Renal pelvis (tissue), 12 donors: ENCODE data around the gene C15orf61. TPM values are rescaled to one million over a fixed set of nuclear protein-coding genes. Genes with fewer than 3 reads are reported as not detected.

Experiments
- DNase-seq: peaks from one replicate; pipeline ENCODE4 v3.0.0-alpha.2; 2013
- long read RNA-seq, 16 experiments: transcript quantifications; one replicate each; lab custom pipeline, GENCODE V29; 2026
- polyA plus RNA-seq, 3 donors: library from polyadenylated mRNA; unstranded; fragments of 120-200 nt; gene quantifications; one replicate each; pipeline ENCODE4 v1.2.1, GENCODE V29; 2013; ENCODE audit not compliant: insufficient read length in 3 of 3

C15orf61 gene
- 1 to 10 TPM; 5.2 to 6.1 (median 6.1) TPM for polyA plus RNA-seq
- long read RNA-seq, donor 1, full-length matches to known transcripts = 19 of 19 reads
- long read RNA-seq, donor 1, partial matches to known transcripts = 0 of 19 reads
- long read RNA-seq, donor 1, other reads (novel, unspliced or antisense) = 0 of 19 reads
- long read RNA-seq, donor 2, full-length matches to known transcripts = 26 of 26 reads
- long read RNA-seq, donor 2, partial matches to known transcripts = 0 of 26 reads
- long read RNA-seq, donor 2, other reads (novel, unspliced or antisense) = 0 of 26 reads
- long read RNA-seq, donor 3, full-length matches to known transcripts = 14 of 14 reads
- long read RNA-seq, donor 3, partial matches to known transcripts = 0 of 14 reads
- long read RNA-seq, donor 3, other reads (novel, unspliced or antisense) = 0 of 14 reads
- long read RNA-seq, donor 4, full-length matches to known transcripts = 23 of 29 reads
- long read RNA-seq, donor 4, partial matches to known transcripts = 0 of 29 reads
- long read RNA-seq, donor 4, other reads (novel, unspliced or antisense) = 6 of 29 reads
- long read RNA-seq, donor 5, full-length matches to known transcripts = 11 of 11 reads
- long read RNA-seq, donor 5, partial matches to known transcripts = 0 of 11 reads
- long read RNA-seq, donor 5, other reads (novel, unspliced or antisense) = 0 of 11 reads
- long read RNA-seq, donor 6, full-length matches to known transcripts = 17 of 17 reads
- long read RNA-seq, donor 6, partial matches to known transcripts = 0 of 17 reads
- long read RNA-seq, donor 6, other reads (novel, unspliced or antisense) = 0 of 17 reads
- long read RNA-seq, donor 7, full-length matches to known transcripts = 28 of 28 reads
- long read RNA-seq, donor 7, partial matches to known transcripts = 0 of 28 reads
- long read RNA-seq, donor 7, other reads (novel, unspliced or antisense) = 0 of 28 reads
- long read RNA-seq, donor 8, full-length matches to known transcripts = 14 of 14 reads
- long read RNA-seq, donor 8, partial matches to known transcripts = 0 of 14 reads
- long read RNA-seq, donor 8, other reads (novel, unspliced or antisense) = 0 of 14 reads
- long read RNA-seq, donor 9, full-length matches to known transcripts = 21 of 21 reads
- long read RNA-seq, donor 9, partial matches to known transcripts = 0 of 21 reads
- long read RNA-seq, donor 9, other reads (novel, unspliced or antisense) = 0 of 21 reads
- long read RNA-seq, donor 10, full-length matches to known transcripts = 13 of 13 reads
- long read RNA-seq, donor 10, partial matches to known transcripts = 0 of 13 reads
- long read RNA-seq, donor 10, other reads (novel, unspliced or antisense) = 0 of 13 reads
- long read RNA-seq, donor 11, full-length matches to known transcripts = 16 of 16 reads
- long read RNA-seq, donor 11, partial matches to known transcripts = 0 of 16 reads
- long read RNA-seq, donor 11, other reads (novel, unspliced or antisense) = 0 of 16 reads
- long read RNA-seq, donor 12, full-length matches to known transcripts = 25 of 25 reads
- long read RNA-seq, donor 12, partial matches to known transcripts = 0 of 25 reads
- long read RNA-seq, donor 12, other reads (novel, unspliced or antisense) = 0 of 25 reads
- long read RNA-seq, donor 13, full-length matches to known transcripts = 11 of 11 reads
- long read RNA-seq, donor 13, partial matches to known transcripts = 0 of 11 reads
- long read RNA-seq, donor 13, other reads (novel, unspliced or antisense) = 0 of 11 reads
- long read RNA-seq, donor 14 = 0 reads
- long read RNA-seq, donor 15 = 0 reads
- long read RNA-seq, donor 16, full-length matches to known transcripts = 16 of 16 reads
- long read RNA-seq, donor 16, partial matches to known transcripts = 0 of 16 reads
- long read RNA-seq, donor 16, other reads (novel, unspliced or antisense) = 0 of 16 reads

- DNase-seq = peak; percentile 82
These were observed at the start of gene C15orf61 for GRCh38 chr15:67521029-67521782. TSS of gene C15orf61 (plus strand) at chr15:67521131. CDS start at chr15:67521249, 118 bp downstream.

GRCh38 chr15:67472957-67473356 is 48.0 kb upstream of the C15orf61 start:
- no peak for DNase-seq

- DNase-seq = no peak
These were observed 46.4 kb upstream of the C15orf61 start for GRCh38 chr15:67474405-67475110.

- DNase-seq = peak; percentile 20
These were observed 41.0 kb upstream of the C15orf61 start for GRCh38 chr15:67479781-67480505.

GRCh38 chr15:67480741-67481140 is 40.2 kb upstream of the C15orf61 start:
- no peak for DNase-seq

GRCh38 chr15:67481680-67482079 is 39.3 kb upstream of the C15orf61 start:
- DNase-seq = no peak

GRCh38 chr15:67495585-67495984 is 25.3 kb upstream of the C15orf61 start:
- DNase-seq = no peak

- no peak for DNase-seq
These were observed 19.6 kb upstream of the C15orf61 start for GRCh38 chr15:67501177-67501835.

GRCh38 chr15:67501836-67502461 is 19.0 kb upstream of the C15orf61 start:
- DNase-seq = no peak

GRCh38 chr15:67504056-67504455 is 16.9 kb upstream of the C15orf61 start:
- DNase-seq = no peak

GRCh38 chr15:67504796-67505195 is 16.1 kb upstream of the C15orf61 start:
- DNase-seq = no peak

GRCh38 chr15:67505675-67506572 is 15.0 kb upstream of the C15orf61 start:
- no peak for DNase-seq

GRCh38 chr15:67506775-67507747 is 13.9 kb upstream of the C15orf61 start:
- no peak for DNase-seq

GRCh38 chr15:67508407-67508806 is 12.5 kb upstream of the C15orf61 start:
- no peak for DNase-seq

GRCh38 chr15:67509918-67510317 is 11.0 kb upstream of the C15orf61 start:
- no peak for DNase-seq
